Peyer's patch (tissue), 4 donors: ENCODE measurements around the gene DCBLD2.

Experiments
- POLR2A ChIP-seq, 2 donors: fragments of 450-650 bp; IDR thresholded peaks; one replicate each; pipeline ENCODE4 v1.5.1; 2017; ENCODE audit warnings: antibody characterized with exemption in 2 of 2, mild to moderate bottlenecking in 2 of 2, moderate library complexity in 2 of 2
- TF ChIP-seq, protein P1 (sequence below), 6 experiments: fragments of 450-650 bp in 4 of 6; fragments of 200-600 bp in 2 of 6; sonication (generic) in 1 of 6; IDR thresholded peaks; one replicate each; pipeline ENCODE4 v1.5.1; 2017 to 2019; ENCODE audit warnings: antibody characterized with exemption in 6 of 6, mild to moderate bottlenecking in 3 of 6, moderate library complexity in 1 of 6

- TF ChIP-seq, protein P1, sequence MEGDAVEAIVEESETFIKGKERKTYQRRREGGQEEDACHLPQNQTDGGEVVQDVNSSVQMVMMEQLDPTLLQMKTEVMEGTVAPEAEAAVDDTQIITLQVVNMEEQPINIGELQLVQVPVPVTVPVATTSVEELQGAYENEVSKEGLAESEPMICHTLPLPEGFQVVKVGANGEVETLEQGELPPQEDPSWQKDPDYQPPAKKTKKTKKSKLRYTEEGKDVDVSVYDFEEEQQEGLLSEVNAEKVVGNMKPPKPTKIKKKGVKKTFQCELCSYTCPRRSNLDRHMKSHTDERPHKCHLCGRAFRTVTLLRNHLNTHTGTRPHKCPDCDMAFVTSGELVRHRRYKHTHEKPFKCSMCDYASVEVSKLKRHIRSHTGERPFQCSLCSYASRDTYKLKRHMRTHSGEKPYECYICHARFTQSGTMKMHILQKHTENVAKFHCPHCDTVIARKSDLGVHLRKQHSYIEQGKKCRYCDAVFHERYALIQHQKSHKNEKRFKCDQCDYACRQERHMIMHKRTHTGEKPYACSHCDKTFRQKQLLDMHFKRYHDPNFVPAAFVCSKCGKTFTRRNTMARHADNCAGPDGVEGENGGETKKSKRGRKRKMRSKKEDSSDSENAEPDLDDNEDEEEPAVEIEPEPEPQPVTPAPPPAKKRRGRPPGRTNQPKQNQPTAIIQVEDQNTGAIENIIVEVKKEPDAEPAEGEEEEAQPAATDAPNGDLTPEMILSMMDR (IDR thresholded peaks at IDR 0.05) = no peak
- TF ChIP-seq POLR2A (IDR thresholded peaks at IDR 0.05) = no peak
Measured at GRCh38 chr3:98778852-98779413, 122.6 kb downstream of the DCBLD2 start.
